Activated CD4-positive, alpha-beta T cell treated with anti-CD3 and anti-CD28 coated beads, Interleukin-2, amount 50 U/mL, for 16 hours (primary cell): ENCODE data around the gene PARVB.

ENCODE experiments used
- DNase-seq: peaks from one replicate; pipeline ENCODE4 v3.0.0-alpha.2; 2020

The PARVB gene

DNA sequence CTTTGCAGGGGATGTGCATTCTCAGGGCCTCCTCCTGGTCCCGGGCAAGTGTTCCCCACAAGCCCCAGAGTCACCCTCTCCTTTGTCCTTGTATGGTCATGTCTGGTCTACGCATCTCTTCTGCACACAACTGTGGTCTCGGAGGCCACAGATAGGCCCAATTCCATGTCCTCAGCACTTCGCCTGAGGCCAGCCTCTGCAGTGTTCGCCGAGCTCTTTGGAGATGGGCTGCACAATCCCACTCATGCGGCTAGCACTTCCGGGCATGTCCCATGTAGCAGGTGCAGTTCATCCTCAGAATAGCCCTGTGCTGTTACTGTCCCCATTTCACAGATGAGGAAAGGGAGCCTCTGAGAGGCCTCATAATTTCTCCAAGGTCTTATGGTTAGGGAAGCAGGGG, 164.2 kb downstream of the PARVB start:
- DNase-seq = no peak

DNA sequence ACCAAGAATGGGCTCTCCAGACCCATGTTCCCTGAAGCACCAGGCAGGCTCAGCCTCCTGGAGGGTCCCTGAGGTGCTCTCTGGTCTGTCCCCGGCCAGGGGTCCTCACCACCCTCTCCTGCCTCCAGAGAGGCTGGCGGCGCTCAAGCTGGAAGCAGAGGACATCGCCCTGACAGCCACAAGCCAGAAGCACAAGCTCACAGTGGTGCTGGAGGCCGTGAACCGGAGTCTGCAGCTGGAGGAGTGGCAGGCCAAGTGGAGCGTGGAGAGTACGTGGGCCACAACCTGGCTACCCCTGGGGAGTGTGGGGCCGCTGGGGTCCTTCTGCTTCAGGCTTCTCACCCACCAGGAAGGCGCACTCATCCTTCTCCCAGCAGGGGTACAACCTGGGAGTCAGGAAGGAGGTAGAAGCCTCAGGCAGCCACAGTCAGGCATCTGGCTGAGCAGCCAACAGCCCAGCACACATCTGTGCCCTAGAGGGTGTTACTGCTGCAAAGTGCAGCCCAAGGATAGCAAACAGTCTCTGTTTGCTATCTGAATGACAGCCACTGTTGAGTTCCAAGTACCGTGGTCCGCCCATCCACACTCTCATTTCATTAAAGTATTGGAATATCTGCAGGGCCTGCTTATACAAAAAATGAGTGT, 165.0 kb downstream of the PARVB start:
- no peak for DNase-seq

DNA sequence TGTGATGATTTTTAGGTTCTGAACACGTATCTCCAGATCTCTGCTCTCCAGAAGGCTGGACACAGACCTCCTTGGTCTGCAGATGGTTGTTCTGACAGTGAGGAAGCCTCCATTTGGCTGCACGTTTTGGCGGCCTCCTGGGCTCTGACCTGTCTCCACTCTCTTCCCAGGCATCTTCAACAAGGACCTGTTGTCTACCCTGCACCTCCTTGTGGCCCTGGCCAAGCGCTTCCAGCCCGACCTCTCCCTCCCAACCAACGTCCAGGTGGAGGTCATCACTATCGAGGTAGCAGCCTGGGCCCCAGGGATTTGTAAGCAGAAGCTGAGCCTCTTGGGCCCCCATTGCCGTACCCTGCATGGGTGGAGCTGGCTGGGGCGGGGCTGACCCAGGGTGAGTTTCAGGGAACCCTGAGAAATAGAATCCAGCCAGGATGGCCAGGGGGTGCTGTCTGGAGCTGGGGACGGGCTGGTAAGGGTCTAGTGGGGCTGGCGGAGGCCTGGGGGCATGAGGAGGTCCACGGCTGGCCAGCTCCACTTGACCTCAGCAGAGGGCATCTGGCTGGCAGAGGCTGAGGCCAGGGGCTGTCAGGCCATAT, 166.4 kb downstream of the PARVB start:
- DNase-seq = no peak

DNA sequence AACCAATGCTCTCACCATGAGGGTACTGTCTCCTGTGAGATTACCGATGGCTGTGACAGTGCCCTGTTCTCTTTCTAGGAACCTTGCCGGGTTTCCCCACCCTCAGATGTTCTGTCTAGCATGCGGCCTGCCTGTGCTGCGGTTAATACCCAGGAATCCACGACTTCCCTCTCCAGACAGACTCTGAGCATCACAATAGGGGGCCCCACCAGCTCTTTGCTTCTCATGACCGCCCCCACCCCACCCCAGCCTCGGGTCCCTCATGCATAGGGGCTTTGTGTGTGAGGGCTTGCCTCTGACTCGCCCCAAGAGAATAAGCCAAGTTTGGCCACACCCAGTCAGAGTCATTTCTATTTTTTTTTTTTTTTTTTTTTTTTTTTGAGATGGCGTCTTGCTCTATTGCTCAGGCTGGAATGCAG, 166.9 kb downstream of the PARVB start:
- DNase-seq = peak; percentile 44

DNA sequence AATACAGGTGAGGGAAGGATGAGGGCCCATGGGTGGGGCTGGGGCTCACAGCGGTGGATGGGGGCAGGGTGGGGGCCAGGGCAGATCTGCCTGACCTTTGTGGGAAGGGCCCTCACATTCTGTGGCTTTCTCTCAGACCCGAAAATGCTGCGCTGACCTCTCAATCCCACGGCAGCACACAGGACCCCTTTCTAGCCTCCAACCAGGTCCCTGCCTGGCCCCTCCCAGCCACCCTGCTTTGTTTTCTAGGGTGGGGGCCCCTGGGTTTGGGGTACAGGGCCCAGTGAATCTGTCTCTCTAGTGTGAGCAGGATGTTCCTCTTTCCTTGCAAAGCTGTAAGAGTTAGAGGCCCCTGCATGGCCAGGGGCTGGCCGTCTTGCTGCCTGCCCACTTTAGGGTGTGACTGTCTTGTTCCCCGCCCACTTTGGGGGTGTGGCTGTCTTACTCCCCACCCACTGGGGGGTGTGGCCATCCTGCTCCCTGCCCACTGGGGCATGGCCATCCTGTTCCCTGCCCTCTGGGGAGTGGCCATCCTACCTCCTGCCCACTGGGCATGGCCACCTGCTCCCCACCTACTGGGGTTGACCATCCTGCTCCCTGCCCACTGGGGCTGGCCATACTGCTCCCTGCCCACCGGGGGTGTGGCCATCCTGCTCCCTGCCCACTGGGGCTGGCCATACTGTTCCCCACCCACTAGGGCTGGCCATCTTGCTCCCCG, 168.2 kb downstream of the PARVB start:
- DNase-seq = peak; percentile 34

GRCh38 chr22:44192816-44193534, 168.9 kb downstream of the PARVB start:
- DNase-seq = no peak

DNA sequence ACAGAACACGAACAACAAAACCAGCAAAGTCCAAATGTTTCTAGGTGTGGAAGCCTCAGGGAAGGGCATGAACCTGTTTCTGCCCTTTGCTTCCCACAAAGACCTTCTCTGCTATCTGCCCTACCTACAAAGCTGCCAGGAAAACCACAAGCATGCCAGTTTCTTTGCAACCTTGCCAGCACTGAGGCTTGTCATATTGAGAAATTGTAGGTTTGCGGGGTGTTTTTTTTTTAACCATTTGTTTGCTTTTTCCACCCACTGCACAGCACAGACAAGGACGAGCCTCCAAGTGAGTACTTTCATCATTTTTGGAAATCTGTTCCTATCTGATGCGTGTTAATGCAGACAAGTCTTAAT, 169.4 kb downstream of the PARVB start:
- peak; percentile 66 for DNase-seq

GRCh38 chr22:44194569-44194968, 170.5 kb downstream of the PARVB start:
- no peak for DNase-seq

- DNase-seq = no peak
These were observed 171.2 kb downstream of the PARVB start for GRCh38 chr22:44195189-44195871.

DNA sequence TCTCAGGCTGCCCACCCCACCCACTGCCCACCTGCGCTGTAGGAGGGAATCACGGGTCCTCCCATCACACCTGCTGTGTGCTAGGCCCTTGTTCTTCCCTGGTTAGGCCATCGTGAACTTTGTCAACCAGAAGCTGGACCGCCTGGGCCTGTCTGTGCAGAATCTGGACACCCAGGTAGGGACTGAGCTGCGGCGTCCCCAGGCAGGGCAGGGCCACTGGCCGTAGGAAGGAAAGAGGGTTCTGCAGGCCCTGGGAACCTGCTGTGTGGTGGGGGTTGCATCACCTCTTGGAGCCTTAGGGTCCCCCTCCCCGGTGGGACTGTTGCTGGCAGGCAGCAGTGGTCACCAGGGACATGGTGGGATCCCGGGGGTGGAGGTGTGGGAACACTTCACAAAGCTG, 172.1 kb downstream of the PARVB start:
- no peak for DNase-seq

DNA sequence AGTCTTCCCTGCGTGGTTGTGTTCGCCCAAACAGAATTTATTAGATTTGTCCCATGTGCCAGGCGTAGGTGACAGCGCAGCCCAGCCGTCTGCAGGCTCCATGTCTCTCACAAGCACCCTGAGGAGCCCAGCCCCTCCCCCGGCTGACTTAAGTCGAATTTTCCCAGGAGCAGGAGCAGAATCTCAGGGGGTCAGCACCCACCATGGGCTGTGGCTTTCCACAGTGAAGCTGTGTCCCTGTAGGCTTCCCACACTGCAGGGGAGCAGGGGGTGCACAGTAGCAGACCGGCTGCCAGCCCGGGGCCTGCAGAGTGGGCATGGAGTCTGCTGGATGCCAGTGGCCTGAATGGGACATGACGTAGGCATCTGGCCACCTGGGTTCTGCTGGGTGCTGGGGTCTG, 172.6 kb downstream of the PARVB start:
- DNase-seq = no peak

DNA sequence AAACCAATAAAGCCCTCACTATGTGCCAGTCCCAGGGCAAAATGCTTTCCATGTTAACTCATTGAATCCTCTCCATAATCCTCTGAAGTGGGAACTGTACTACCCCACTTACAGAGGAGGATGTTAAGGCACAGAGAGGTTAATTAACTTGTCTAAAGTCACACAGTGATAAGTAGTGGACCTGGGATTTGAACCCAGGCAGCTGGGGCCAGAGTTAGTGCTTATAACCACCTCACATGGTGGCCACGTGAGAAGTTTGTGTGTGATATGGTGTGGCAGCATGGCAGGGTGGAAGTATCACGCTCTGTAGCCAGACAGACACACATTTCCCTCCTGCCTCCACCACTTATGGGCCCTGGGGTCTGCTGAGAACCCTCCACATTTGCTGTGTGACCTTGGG, 173.2 kb downstream of the PARVB start:
- no peak for DNase-seq

GRCh38 chr22:44199164-44199563, 175.1 kb downstream of the PARVB start:
- no peak for DNase-seq

GRCh38 chr22:44199866-44200265, 175.8 kb downstream of the PARVB start:
- DNase-seq = no peak

DNA sequence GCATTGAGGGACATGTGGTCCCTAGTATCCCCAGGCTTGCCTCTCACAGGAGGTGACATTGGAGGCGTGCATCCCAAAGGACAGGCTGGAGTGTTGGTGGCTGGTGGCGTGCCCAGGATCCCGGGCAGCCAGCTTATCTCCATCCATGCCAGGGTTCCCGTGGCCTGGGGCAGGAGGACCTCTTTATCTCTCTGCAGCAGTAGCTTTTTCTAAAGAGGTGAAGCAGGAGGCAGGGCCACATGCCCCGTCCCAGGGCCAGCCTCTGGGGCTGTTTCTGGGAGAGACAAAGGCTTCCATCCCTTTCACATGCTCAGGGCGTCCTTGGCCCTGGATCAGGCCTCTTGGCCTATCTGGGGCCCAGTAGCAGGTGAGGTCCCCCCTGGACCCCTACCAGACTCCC, 176.3 kb downstream of the PARVB start:
- DNase-seq = no peak

- no peak for DNase-seq
These were observed 176.9 kb downstream of the PARVB start for GRCh38 chr22:44200855-44201550.

- no peak for DNase-seq
These were observed 177.6 kb downstream of the PARVB start for GRCh38 chr22:44201665-44202064.

- no peak for DNase-seq
These were observed 178.2 kb downstream of the PARVB start for GRCh38 chr22:44202261-44202789.

GRCh38 chr22:44203203-44203602, 179.1 kb downstream of the PARVB start:
- no peak for DNase-seq

DNA sequence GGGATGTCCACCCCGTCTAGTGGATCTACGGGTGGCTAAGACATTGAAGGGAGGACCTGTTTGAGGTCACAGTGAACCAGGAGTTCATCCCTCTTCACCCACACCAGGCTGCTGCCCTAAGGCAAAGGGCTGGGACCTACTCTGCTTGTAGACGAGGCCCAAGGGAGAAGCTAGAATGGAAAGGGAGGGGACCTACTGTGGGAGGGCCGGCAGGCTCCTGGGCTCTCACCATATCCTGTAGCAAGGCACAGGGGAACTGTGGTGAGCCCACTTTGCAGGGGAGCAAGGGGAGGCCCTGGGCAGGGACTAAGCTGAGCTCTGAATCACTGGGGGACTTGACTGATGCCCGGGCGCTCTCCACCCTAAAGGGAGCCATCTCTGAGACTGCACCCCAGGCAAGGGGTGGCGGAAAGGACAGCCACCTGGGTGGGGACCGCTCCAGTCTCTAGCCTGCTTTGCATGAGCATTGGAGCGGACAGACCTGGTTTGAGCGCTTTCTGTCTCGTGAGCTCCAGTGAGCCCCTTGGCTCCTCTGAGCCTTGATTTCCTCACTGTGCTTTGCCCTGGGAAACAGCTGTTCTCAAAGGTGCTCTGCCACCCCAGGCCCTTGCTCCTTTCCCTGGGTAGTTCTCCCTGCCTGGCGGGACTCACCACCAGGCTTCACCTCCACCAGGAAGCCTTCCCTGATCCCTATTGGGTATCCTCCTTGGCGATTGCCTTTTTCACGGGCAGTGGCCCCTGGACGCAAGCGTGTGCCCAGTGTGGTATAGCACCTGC, 180.8 kb downstream of the PARVB start:
- no peak for DNase-seq

GRCh38 chr22:44205516-44206329, 181.6 kb downstream of the PARVB start:
- DNase-seq = no peak
